HG03159 (cell line): ENCODE results near the gene SDHAF2.
"Not testable (repeated sequence)": the region's sequence is repeated elsewhere in the genome, so short reads cannot be mapped to it uniquely, and the experiment has no call there.

Experiments
- ATAC-seq: cut with Tn5 transposase; IDR thresholded peaks from one replicate; pipeline ENCODE4 v1.9.1; 2021; ENCODE audit warnings: mild to moderate bottlenecking, moderate library complexity; ENCODE audit not compliant: unreplicated experiment

SDHAF2 gene

DNA sequence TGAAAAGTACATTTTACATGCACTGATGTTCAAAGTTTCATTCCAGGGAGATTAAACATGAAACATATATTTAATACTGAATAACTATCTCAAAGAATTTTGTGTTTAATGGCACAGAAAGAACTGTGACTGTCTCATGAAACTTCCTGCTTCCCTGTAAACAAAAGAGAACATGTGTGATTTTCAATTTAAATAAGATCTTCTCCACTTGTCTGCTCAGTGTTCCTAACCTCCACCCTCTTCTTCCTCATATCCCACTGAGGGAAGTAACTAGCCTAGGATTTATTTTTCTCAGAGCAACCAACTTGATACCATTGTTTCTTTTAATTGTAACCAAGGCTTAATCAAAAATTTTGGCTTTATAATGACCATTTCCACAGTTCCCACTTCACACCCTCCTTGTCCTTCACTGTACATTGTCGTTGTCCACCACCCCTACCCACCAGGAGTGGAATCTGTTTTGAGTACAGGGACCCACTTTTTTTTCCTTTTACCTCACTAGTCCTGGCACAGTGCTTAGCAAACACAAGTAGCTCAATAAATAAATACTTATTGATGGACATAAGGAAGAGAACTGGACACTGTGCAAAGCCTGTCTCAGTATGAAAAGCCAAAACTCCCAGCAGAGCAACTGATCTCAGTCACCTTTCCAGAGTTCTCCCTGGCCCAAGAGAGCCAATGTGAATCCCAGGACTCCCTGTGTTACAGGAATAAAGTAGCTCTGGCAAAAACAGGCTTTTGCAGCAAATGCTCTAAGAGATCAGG, 4.4 kb upstream of the SDHAF2 start:
- ATAC-seq: no peak

DNA sequence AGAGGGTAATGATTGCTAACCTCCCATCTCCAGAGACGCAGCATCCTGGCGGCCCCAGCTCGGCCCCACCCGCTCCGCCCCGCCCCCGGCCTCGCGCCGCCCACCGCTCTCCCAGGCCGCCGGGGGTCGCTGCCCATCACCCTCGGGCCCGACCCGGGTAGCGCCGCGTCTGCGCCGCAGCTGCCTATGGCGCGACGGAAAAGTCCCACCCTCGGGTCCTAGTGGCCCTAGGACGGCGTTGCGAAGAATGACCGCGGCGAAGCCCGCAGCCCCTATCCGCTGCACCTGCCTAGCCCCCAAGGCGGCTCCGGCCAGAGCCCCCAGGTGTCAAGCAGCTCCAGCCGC, 606 bp upstream of the SDHAF2 start:
- ATAC-seq: peak; percentile 57

DNA sequence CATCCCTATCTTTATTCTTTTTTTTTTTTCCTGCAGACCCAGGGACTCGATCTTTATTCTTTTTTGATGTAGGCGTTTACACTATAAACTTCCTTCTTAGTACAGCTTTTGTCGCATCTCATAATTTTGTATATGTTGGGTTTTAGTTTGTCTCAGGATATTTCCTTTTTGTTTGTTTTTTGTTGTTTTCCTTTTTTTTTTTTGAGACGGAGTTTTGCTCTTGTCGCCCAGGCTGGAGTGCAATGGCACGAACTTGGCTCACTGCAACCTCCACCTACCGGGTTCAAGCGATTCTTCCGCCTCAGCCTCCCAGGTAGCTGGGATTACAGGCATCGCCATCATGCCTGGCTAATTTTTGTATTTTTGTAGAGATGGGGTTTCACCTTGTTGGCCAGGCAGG, 915 bp downstream of the SDHAF2 start:
- not testable (repeated sequence) for ATAC-seq

DNA sequence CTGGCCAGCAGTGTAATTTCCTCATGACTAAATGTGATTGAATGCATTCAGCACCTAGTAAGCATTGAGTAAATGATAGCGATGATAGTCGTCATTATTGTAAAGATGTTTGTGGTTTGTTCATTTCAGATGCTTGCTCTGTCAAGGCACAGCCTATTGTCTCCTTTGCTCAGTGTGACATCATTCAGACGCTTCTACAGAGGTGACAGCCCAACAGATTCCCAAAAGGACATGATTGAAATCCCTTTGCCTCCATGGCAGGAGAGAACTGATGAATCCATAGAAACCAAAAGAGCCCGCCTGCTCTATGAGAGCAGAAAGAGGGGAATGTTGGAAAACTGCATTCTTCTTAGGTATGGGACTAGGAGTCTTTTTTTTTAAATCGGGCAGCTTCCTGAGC, 7.6 kb downstream of the SDHAF2 start:
- no peak for ATAC-seq

DNA sequence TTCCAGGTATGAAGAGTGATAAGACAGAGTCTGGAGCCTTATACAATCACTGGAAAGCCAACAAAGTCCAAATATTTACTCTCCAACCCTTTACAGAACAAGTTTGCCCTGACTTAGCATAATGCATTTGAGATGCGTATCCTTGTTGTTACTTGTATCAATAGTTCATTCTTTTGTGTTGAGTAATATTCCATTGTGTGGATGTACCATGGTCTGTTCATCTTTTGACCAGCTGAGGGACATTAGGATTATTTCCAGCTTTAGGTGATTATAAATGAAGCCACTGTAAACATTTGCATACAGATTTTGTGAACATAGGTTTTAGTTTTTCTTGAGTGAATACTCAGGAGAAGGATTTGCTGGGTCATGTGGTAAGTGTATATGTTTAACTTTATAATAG, 9.7 kb downstream of the SDHAF2 start:
- ATAC-seq: no peak

DNA sequence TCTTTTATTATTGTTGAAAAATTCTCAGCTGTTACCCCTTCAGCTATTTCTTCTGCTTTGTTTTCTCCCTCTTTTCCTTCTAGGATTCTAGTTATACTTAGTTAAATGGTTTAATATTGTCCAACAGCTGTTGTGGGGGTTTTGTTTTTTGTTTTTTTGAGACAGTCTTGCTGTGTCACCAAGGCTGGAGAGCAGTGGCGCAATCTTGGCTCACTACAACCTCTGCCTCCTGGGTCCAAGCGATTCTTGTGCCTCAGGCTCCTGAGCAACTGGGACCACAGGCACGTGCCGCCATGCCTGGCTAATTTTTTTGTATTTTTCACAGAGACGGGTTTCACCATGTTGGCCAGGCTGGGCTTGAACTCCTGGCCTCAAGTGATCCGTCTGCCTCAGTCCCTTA, 12.7 kb downstream of the SDHAF2 start:
- no peak for ATAC-seq

DNA sequence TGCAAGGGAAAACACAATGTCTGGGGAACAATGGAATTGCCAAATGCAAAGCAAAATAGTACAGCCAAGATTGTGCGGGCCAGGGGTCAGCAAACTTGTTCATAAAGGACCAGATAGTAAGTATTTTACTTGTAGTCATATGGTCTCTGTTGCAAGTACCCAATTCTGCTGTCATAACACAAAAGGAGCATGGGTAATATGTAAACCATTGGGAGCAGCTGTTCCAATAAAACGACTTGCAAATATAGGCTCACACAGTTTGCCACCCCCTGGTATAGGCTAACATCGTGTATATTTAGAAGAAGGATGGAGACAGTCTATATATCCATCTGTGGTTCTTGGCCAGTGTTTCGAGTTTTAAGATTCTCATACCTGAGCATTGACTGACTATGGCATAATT, 15.6 kb downstream of the SDHAF2 start:
- ATAC-seq: no peak

DNA sequence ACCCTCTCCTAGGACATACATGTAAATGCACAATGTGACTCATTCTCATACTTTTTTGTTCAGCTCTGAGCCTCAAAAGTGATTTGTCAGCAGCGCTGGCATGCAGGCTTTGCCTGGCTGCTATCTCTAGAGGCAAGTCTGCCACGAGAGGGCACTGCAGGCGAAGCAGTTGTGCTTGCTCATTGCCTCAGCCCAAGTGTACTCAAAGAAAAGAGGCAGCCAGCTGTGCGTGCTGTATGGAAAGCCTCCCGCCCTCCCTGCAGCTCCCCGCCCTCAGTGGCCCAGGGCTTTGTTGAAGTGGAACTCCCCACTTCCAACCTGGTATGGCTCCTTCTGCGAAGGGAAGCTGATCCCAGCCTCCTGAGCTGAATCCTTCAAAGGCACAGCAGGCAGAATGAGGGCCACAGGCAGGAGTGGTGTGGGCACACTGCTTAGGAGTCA, 16.3 kb downstream of the SDHAF2 start:
- ATAC-seq: no peak

DNA sequence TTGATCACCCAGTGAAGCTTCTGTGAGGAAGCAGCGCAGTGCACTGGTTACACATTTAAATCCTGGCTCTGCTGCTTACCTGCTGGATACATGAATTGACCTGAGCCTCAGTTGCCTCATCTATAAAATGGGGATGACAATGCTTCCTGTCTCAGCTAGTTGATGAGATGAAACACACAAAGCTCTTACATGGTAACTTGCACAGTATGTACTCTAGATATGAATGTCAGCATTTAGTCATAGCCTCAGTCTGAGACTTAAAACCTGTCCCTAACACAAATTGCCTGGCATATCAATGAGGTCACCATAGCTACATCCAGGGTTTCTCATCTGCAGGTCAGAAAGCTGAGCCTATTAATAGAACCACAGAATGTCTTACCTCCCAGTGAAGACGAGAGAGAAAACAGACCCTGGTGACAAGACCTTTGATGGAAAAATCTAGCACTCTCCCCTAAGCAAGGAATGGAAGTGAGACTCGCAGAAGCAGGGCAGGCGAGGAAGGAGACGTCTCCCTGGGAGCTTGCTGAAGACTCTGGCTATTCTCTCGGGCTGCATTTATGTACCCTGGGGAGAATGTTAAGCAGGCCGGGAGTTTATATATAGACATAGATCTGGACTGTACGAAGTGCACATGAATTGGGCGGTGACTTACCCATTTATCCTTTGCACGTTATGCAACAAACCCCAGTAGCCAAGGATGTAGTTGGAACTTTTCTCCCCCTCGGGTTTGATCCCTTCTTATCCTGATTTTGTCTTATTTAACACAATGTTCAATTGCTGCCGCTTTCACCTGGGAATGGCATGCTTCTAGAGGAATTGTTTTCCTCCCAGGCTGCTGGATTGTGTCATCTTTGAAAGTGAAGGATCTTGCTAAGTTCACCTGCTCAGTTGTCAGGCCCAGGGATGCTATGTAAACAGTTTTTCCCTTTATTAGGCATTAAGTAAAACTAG, 18.0 kb downstream of the SDHAF2 start:
- no peak for ATAC-seq

DNA sequence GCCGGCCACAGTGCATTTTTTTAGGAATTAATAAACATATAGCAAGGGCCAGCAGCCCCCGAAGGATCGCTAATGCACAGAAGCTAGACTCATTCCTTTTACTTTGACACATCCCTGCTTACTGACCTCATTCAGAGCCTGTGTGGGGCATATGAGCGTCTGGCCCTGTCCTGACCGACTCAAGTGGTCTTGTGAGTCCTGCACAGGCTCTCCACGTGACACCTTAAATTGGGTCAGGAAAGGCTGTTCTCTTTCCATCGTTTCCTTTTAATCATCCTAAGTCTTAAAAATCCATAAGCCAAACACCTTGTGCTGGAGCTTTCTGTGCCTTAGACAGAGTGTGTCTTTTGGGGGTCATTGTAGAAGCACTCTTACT, 18.6 kb downstream of the SDHAF2 start:
- ATAC-seq: no peak

DNA sequence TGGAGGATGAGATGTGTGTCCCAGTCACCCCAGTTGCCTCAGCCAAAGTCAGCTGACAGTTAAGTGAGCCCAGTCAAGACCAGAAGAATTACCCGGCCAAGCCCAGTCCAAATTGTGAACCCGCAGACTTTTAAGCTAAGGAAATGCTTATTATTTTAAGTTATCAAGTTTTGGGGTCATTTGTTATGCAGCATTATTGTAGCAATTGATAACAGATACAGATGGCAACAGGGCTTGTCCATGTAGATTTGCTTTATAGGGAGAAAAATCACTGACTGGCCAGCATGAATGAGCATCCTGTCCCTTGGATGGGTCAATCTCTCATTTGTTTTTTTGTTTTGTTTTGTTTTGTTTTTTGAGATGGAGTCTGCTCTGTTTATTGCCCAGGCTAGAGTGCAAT, 22.9 kb downstream of the SDHAF2 start:
- ATAC-seq: no peak

DNA sequence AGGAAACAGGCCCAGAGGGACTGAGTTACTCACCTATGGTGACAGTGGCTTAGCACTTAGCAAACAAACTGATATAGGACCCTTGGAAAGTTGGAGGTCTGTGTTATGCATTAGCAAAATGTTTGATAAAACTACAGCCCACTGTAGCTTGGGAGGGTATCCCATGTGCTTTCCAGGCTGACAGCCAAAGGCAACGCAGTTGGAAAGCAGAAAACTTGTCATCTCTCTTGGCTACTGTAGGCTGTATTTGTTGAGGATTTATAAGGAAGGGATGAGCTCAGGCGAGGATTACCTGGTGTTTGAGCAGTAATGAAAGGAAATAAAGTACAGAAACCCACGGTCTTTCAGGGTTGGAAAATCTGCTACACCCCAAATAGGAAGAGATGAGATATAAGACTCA, 23.8 kb downstream of the SDHAF2 start:
- no peak for ATAC-seq

DNA sequence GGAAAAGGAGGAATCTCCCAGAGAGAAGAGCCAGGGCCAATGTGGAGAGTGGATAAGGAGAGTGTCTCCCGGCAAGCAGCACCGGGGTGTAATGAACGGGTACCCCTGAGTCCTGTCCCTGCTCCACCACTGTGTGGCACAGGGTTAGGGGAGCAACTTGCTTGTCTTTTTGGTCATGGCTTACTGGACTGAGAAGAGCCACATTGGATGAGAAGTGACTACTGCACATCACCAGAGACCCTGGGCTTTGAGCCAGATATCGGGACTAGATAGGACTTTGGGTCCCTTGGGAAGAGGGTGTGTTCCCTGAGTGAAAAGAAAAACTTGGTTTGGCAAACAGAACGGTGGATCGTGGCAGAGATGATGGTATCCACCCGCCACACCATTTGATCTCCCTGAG, 24.6 kb downstream of the SDHAF2 start:
- no peak for ATAC-seq

DNA sequence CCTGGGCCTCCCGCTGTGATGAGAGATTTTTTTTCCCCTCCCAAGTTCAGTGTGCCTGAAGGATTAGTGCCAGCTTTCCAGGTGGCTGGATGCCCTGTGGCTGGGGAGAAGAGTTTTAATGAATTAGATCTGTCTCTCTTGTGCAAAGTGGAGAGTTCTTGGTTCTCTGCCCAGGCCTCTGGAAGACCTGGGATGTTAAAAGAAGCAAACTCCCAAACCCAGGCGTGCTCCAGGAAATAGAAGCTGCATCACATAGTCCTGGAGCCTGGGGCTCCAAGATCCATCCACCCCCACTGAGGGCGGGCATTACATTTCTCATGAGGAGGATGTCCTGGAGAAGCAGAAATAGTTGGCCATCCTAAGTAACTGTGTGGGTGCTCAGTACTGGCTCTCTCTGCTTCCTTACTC, 30.6 kb downstream of the SDHAF2 start:
- no peak for ATAC-seq

DNA sequence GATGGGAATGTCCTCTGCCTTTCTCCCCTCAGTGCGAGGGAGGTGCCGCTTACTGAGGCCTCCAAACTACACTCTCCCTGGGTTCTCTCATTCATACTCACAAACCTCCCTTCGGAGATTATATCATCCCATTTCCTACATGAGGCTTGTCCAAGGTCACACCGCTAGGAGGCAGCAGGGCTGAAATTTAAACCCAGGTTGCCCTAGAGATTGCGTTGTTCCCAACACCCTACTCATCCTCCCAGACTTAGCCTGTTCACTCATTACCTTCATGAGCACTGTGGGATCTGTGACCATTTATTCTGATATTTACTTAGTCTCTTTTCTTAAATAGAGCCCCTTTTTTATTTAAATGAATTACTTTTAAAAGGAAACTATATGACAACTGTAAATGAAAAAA, 31.1 kb downstream of the SDHAF2 start:
- ATAC-seq: no peak

DNA sequence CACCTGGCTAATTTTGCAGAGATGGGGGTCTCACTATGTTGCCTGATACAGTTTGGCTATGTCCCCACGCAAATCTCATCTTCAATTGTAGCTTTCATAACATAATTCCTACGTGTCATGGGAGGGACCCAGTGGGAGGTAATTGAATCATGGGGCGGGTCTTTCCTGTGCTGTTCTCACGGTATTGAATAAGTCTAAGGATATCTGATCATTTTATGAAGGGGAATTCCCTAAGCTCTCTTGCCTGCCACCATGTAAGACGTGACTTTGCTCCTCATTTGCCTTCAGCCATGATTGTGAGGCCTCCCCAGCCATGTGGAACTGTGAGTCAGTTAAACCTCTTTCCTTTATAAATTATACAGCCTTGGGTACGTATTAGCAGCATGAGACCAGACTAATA, 37.7 kb downstream of the SDHAF2 start:
- ATAC-seq: not testable (repeated sequence)

DNA sequence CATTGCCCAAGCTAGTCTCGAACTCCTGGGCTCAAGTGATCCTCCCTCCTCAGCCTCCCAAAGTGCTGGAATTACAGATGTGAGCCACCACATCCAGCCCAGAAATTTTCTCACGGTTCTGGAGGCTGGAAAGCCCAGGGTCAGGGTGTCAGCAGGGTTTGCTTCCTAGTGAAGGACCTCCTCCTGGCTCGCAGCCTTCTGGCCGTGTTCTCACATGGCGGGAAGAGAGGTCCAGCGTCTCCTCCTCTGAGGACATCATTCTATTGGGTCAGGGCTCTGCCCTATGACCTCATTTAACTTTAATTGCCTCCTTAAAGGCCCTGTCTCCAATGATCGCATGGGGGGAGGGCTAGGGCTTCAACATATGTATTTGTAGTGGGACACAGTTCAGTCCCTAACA, 38.1 kb downstream of the SDHAF2 start:
- no peak for ATAC-seq

DNA sequence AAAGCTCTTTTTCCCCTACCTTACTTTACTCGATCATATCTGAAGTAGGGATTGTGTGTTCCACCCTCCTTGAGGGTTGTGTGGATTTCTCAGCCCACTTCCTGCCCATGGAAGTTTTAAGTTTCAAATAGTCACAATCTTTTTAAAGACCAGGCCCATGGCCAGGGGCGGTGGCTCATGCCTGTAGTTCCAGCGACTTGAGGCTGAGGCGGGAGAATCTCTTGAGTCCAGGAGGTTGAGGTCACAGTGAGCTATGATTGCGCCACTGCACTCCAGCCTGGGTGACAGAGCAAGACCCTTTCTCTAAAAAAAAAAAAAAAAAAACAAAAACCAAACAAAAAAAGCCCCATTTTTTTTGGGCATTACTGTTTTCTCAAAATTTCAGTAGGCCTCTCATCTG, 42.4 kb downstream of the SDHAF2 start:
- ATAC-seq: no peak

DNA sequence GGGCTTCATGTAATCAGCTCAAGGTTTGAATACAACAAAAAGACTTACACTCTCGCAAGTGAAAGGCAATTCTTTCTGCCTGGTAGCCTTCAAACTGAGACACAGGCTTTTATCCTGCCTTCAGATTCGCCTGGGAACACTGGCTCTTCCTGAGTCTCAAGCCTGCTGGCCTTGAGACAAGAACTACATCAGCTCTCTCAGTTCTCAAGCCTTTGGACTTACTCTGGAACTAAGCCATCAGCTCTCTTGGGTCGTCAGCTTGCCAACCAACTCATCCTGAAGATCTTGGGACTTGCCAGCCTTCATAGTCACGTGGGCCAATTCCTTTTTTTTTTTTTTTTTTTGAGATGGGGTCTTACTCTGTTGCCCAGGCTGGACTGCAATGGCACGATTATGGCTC, 42.9 kb downstream of the SDHAF2 start:
- no peak for ATAC-seq

DNA sequence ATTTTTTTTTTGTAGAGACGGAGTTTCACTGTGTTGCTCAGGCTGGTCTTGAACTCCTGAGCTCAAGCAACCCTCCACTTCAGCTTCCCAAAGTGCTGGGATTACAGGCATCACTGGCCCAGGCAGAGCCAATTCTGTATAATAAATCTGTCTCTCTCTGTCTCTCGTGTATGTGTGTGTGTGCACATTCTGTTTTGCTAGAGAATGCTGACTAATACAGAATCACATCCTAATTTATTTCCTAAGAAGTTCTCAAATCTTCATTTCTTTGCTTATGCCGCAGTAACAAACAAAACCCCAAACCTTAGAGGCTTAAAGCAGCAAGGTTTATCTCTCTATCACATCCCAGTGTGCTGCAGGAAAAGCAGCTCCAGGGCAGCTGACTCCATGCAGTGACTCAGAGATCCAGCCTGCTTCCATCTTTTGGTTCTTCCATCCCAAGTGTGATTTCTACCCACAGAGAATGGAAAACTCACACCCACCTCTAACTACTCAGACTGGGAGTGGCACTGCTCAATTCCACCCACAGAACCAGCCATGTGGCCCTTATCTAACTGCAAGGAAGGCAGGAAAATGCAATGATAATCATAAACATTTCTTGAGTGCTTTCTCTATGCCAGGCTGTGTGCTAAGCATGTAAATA, 43.6 kb downstream of the SDHAF2 start:
- no peak for ATAC-seq

DNA sequence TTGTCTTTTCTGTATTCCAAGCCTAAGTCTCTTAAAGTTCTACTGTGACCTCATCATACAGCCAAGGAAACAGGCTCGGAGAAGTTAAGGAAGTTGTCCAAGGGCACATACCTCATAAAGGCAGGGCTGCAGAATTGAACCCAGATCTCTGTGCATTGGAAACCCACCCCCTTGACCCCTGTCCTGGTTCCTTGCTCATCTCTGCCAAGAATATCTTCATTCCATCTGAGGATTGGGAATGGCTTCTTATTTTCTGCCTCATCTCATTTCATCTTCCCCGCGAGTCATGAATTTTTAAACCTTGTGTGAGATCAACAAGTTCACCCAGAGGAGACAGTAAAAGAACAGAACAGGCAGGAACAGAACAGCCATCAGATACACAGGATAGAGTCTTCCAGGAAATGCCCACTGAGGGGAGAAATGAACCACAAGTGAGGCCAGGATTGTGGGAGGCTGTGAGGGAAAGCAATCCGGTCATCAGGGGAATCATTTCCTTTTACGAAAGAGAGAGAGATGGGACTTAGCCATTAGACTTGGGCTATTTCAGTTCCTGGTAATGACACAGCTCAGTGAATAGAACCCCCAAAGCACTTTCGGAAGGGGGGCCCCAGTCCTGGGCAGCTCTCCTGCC, 44.2 kb downstream of the SDHAF2 start:
- no peak for ATAC-seq
